COLO829 (cell line): ENCODE results near the gene PNMA6F.
"Not testable (repeated sequence)": the region's sequence is repeated elsewhere in the genome, so short reads cannot be mapped to it uniquely, and the experiment has no call there.

Source experiments
- DNase-seq: peaks from one replicate; pipeline ENCODE4 v3.0.0; 2012; ENCODE audit warnings: low spot score

Gene PNMA6F

DNA sequence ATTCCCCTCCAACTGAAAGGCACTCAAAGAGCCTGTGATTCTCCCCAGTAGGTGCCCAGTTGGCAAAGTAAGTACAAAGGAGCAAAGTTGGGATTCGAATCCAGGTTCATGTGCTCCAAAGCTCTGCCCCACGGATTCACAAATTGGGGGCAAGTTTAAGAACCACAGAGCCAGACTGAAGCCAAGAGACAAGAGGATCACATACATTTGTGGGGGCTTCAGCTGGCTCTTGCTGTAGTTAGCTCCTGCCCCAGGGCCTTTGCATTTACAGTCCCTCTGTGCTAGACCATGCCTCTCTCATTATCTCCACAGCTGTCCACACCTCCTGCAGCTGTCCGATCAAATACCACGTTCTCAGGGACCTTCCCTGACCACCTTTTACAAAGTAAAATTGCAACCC is 18.8 kb downstream of the PNMA6F start:
- DNase-seq: no peak

GRCh38 chrX:153301746-153302145 is 19.8 kb downstream of the PNMA6F start:
- no peak for DNase-seq

DNA sequence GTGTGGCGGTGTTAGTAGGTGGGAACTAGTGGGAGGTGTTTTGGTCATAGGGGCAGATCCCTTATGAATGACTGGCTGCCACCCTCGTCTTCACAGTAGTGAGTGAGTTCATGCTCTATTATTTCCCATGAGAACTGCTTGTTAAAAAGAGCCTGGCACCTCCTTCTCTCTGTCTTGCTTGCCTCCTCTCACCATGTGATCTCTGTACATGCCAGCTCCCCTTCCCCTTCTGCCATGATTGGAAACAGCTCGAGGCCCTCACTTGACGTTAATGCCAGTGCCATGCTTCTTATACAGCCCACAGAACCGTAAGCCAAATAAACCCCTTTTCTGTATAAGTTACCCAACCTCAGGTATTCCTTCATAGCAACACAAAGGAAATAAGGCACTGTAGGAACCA is 21.7 kb downstream of the PNMA6F start:
- no peak for DNase-seq

DNA sequence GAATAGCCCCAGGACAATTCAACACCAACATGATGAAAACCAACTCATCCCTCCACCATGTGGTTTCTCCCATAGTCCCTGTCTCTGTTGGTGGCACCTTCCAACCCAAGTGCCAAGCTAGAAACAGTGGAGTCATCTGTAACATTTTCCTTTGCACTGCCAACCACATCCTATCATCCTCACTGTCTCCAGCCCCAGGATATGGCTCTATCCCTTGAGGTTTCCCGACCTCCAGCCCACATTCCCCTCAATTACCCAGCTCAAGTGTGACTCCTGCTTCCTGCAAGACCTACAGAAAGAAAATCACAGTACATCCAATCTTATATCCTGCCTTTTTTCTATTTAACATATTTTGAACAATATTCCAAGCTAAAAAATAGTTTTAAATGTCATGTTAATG is 24.2 kb downstream of the PNMA6F start:
- no peak for DNase-seq

GRCh38 chrX:153293485-153294071 is 28.0 kb downstream of the PNMA6F start:
- not testable (repeated sequence) for DNase-seq

DNA sequence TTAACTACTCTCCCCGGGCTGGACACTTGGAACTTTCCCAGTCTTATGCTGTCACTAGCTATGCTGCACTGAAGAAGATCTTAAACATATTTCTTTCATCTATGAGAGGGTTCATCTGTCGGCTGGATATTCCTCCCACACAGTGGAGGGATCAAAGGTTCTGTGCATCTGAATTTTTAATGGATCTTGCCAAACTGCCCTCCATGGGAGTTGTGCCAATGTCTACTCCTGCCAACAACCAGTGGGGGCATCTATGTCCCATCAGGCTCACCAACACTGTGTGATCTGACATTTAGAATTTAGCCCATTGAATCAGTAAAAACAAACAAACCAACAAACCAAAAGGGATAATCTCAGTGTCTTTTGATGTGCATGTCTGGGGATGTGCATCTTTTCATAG is 32.8 kb downstream of the PNMA6F start:
- not testable (repeated sequence) for DNase-seq

DNA sequence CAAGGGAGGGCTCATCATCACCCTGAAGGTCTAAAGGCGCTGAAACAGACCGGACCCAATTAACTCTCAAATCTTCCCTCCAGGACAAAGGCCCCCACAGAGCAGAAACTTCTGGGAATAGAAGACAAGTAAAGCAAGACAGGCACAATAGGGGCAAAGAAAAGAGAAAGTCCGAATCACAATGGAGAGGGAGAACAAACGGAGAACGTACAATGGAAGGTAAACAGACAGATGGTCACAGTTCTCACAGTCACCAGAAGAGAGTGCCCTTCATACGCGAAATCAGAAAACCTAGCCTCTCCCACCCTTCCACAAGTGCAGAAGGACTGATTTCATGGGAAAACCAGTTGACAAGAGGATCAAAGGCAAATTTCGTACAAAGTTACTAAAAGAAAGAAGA is 35.9 kb downstream of the PNMA6F start:
- DNase-seq: not testable (repeated sequence)

DNA sequence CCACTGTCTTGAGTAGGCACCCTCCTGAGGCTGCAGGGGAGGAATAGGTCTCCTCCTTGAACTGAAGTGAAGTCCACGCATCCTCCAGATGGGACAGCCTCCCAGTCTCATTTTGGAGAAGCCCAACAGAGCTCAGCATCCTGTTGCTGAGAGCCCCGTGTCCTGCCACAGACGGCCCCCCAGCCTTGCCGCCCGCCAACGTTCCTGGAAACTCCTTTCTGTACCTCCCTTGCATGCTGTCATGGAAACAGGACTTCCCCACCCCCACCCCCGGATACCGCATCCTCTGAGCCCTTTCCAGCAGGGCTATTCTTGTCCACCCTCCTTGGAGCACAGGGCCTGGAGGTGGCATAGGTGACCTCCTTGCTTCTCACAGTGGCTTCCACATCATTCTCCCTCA is 37.6 kb downstream of the PNMA6F start:
- not testable (repeated sequence) for DNase-seq

GRCh38 chrX:153281784-153282183 is 39.8 kb downstream of the PNMA6F start:
- DNase-seq: not testable (repeated sequence)

- not testable (repeated sequence) for DNase-seq
Measured at GRCh38 chrX:153279304-153279703, 42.3 kb downstream of the PNMA6F start.

GRCh38 chrX:153276049-153276448 is 45.5 kb downstream of the PNMA6F start:
- DNase-seq: not testable (repeated sequence)

GRCh38 chrX:153275418-153275817 is 46.1 kb downstream of the PNMA6F start:
- not testable (repeated sequence) for DNase-seq

DNA sequence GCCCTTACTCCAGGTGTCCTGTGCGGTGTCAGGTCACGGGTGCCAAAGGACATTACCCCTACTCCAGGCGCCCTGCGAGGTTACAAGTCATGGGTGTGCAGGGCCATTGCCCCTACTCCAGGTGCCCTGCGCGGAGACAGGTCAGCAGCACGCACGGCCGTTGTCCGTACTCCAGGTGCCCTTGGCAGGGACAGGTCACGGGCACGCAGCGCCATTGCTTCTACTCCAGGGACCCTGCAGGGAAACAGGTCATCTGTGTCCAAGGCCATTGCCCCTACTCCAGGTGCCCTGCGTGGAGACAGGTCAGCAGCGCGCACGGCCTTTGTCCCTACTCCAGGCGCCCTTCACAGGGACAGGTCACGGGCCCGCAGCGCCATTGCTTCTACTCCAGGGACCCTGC is 49.0 kb downstream of the PNMA6F start:
- DNase-seq: not testable (repeated sequence)

DNA sequence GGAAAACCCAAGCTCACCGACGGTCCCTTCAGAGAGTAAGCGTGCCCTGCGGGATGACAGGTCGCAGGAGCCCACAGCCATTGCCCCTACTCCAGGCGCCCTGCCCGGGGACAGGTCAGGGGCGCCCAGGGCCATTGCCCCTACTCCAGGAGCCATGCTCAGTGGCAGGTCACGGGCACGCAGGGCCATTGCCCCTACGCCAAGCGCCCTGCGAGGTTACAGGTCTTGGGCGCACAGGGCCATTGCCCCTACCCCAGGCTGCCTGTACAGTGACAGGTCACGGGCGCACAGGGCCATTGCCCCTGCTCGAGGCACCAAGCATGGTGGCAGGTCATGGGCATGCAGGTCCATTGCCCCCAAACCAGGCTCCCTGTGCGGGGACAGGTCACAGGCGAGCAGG is 49.5 kb downstream of the PNMA6F start:
- not testable (repeated sequence) for DNase-seq
